GM06990 (cell line): ENCODE data around the gene TTLL13.
"Not testable (repeated sequence)": the region's sequence is repeated elsewhere in the genome, so short reads cannot be mapped to it uniquely, and the experiment has no call there.

Experiments used
- DNase-seq: peaks from one replicate; pipeline ENCODE4 v3.0.0-alpha.2; 2011; ENCODE audit not compliant: insufficient read length; ENCODE audit errors: extremely low read depth
- H3K27me3 ChIP-seq: replicated peaks from 2 replicates; pipeline ENCODE4 v1.6.0; 2011; ENCODE audit warnings: low read length; ENCODE audit not compliant: control insufficient read depth, insufficient read depth
- H3K36me3 ChIP-seq: 2 replicates; pipeline ENCODE4 v1.5.1; 2011; ENCODE audit warnings: low read length; ENCODE audit not compliant: control insufficient read depth, insufficient read depth
- H3K4me3 ChIP-seq: replicated peaks from 2 replicates; pipeline ENCODE4 v1.5.1; 2011; ENCODE audit warnings: low read depth, mild to moderate bottlenecking, control low read depth, low read length
- TF ChIP-seq, protein P1 (sequence below): IDR thresholded peaks from 2 replicates; pipeline ENCODE4 v1.5.1; 2011; ENCODE audit warnings: low read length, control low read depth, mild to moderate bottlenecking, inconsistent platforms; ENCODE audit not compliant: insufficient read depth, poor library complexity, severe bottlenecking

Gene TTLL13

DNA sequence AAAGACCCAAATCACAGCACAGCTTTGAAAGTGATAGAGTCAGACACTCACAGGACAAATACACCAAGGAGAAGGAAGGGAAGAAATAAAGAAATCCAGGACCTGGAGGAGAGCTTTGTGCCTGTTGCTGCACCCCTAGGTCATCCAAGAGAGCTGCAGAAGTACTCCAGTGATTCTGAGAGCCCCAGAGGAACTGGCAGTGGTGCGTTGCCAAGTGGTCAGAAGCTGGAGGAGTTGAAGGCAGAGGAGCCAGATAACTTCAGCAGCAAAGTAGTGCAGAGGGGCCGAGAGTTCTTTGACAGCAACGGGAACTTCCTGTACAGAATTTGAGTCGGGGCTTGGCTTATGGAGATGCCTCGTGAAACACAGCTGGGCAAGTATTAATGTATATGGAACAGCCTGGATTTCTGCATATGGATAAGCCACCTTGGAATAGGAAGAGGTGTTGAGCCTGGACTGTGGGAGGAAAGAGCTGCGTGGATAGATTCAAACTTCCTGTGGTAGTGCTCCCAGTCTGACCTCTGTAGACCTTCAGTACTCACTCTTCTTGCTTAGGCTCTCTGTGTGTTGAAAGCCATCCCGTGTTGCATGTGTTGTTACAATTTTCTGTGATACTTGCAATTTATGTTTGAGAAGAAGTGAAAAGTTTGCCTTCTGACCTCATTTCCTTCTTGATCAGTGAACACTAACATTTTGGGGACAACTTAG is 22.3 kb downstream of the TTLL13 start:
- TF ChIP-seq, protein P1, sequence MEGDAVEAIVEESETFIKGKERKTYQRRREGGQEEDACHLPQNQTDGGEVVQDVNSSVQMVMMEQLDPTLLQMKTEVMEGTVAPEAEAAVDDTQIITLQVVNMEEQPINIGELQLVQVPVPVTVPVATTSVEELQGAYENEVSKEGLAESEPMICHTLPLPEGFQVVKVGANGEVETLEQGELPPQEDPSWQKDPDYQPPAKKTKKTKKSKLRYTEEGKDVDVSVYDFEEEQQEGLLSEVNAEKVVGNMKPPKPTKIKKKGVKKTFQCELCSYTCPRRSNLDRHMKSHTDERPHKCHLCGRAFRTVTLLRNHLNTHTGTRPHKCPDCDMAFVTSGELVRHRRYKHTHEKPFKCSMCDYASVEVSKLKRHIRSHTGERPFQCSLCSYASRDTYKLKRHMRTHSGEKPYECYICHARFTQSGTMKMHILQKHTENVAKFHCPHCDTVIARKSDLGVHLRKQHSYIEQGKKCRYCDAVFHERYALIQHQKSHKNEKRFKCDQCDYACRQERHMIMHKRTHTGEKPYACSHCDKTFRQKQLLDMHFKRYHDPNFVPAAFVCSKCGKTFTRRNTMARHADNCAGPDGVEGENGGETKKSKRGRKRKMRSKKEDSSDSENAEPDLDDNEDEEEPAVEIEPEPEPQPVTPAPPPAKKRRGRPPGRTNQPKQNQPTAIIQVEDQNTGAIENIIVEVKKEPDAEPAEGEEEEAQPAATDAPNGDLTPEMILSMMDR, result no peak
- DNase-seq, result no peak
- Histone ChIP-seq H3K4me3 (no peak overlapping the region), H3K27me3 (no peaks in the 10 kb centered on the region), H3K36me3 (peaks cover 11% of the 10 kb centered on the region)

DNA sequence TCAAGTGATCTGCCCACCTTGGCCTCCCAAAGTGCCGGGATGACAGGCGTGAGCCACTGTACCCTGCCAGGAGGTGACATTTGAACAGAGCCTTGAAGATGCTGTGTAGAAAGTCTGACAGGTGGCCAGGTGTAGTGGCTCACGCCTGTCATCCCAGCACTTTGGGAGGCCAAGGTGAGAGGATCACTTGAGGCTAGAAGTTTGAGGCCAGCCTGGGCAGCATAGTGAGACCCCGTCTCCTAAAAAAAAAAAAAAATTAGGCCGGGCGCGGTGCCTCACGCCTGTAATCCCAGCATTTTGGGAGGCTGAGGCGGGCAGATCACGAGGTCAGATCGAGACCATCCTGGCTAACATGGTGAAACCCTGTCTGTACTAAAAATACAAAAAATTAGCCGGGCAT is 29.1 kb downstream of the TTLL13 start:
- H3K27me3 ChIP-seq, DNase-seq, H3K4me3 ChIP-seq, H3K36me3 ChIP-seq: not testable (repeated sequence)

DNA sequence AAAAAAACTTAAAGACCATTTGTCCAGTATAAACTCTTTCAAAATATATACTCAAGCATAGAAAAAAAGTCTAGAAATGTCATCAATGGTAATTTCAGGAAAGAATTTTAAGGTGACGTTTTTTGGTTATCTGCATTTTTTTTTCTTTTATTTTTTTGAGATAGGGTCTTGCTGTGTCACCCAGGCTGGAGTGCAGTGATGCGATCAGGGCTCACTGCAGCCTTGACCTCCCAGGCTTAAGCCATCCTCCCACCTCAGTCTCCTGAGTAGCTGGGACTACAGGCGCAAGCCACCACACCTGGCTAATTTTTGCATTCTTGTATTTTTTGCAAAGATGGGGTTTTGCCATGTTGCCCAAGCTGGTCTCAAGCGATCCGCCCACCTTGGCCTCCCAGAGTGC is 31.4 kb downstream of the TTLL13 start:
- not testable (repeated sequence) for H3K27me3 ChIP-seq, DNase-seq, H3K4me3 ChIP-seq, H3K36me3 ChIP-seq

DNA sequence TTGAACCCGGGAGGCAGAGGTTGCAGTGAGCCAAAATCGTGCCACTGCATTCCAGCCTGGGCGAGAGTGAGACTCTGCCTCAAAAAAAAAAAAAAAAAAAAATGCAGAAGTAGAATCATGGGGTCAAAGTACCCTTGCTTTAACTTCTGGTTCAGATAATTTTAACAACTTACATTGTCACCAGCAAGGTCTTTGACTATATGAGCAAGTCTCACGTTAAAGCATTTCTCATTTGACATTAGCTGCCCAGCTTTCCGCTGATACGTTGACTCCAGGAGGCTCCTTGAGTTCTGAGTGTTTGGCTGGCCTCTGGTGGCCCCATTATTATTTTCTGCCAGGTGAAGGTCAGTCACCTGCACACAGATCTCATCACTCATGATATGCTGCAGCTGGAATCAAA is 32.3 kb downstream of the TTLL13 start:
- DNase-seq, result not testable (repeated sequence)

DNA sequence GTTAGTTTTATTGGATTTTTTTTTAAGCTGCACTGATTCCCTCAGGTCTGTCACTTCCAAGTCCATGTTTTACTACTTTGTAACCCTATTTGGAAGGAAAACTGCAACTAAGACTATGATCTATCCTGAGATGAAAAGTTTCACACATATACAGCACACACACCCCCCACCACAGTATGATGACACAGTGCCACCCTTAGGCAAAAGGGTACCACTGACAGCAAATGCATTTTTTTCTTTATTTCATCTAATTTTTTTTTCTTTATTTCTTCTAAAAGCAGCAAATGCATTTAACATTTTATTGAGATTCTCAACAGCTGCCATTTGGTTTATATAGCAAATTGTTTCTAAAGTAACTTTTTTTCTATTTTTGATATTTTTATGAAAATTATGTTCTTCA is 37.3 kb downstream of the TTLL13 start:
- no peak for DNase-seq
- no peak overlapping the region for H3K4me3 ChIP-seq
- TF ChIP-seq, protein P1, result peak; percentile 47
- no peaks in the 10 kb centered on the region for H3K27me3 ChIP-seq
- no peaks in the 10 kb centered on the region for H3K36me3 ChIP-seq

More for the DNA sequence above, 32.3 kb downstream of the TTLL13 start:
- H3K27me3 ChIP-seq, H3K4me3 ChIP-seq, H3K36me3 ChIP-seq: not testable (repeated sequence)

DNA sequence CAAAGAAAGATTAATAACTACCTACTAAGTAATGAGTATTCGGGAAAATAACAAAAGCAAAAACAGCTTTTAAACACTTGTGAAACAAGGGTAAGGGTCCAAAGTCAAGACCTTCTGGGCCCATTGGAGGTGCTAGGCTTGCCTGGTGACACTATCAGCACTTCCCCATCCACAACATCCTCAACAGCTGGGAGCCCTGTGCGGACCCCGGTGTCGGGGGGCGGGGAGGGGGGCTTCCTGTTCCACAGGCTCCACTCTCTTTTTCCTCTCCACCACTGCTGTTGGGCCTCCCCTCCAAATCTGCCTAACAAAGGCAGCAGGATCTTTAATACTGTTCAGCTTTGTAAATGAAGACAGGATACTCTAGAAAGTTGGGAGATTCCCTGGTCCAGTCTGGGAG is 37.7 kb downstream of the TTLL13 start:
- TF ChIP-seq, protein P1, result no peak
- no peak for DNase-seq
- H3K4me3 ChIP-seq, result no peak overlapping the region
- H3K36me3 ChIP-seq, result no peaks in the 10 kb centered on the region
- no peaks in the 10 kb centered on the region for H3K27me3 ChIP-seq

DNA sequence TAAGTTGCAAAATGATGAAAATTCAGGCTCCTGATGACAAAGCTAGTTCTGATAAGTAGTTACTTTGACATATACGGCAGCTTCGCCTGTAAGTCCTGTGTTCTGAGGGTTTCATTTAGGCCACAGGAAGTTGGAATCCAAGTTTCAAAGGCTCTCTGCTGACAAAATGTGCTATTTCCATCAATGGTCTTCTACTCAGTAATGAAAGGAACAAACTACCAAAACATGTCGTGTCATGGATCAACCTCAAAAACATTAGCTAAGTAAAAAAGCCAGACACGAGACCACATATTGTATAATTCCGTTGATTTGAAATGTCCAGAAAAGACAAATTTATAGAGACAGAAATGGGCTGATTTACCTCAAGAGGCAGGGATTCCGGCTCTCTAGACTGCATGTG is 38.6 kb downstream of the TTLL13 start:
- DNase-seq, result no peak
- Histone ChIP-seq H3K4me3 (no peak overlapping the region), H3K36me3 (no peaks in the 10 kb centered on the region), H3K27me3 (no peaks in the 10 kb centered on the region)
- TF ChIP-seq, protein P1, result no peak
